HAP-1 (cell line): ENCODE results near the gene KRT74.

Source experiments
- DNase-seq, 2 experiments: peaks; one replicate each; pipeline ENCODE4 v3.0.0-alpha.2; 2016 to 2020; ENCODE audit warnings: low spot score in 2 of 2
- H3K27me3 ChIP-seq: fragments of 250-450 bp; sonication (Bioruptor Pico); 2 replicates; pipeline ENCODE4 v1.5.1; 2020; ENCODE audit warnings: low read depth, mild to moderate bottlenecking, moderate library complexity
- H3K36me3 ChIP-seq: fragments of 250-450 bp; sonication (Bioruptor Pico); replicated peaks from 2 replicates; pipeline ENCODE4 v1.5.1; 2020; ENCODE audit warnings: mild to moderate bottlenecking
- H3K4me1 ChIP-seq: fragments of 250-450 bp; sonication (Bioruptor Pico); 2 replicates; pipeline ENCODE4 v1.5.1; 2020; ENCODE audit warnings: mild to moderate bottlenecking
- H3K4me3 ChIP-seq: fragments of 250-450 bp; sonication (Bioruptor Pico); 2 replicates; pipeline ENCODE4 v1.5.1; 2020; ENCODE audit warnings: mild to moderate bottlenecking, moderate library complexity
- H3K9me3 ChIP-seq: fragments of 250-450 bp; sonication (Bioruptor Pico); 2 replicates; pipeline ENCODE4 v1.5.1; 2020; ENCODE audit warnings: mild to moderate bottlenecking, moderate library complexity
- in situ Hi-C: fragments of 300-500 bp; cut with MboI; formaldehyde crosslinking; loops from 3 replicates; pipeline ENCODE4 v1.14.3; 2020; ENCODE audit warnings: low sequenced_read_pairs, inconsistent platforms, mixed read lengths

KRT74 gene

DNA sequence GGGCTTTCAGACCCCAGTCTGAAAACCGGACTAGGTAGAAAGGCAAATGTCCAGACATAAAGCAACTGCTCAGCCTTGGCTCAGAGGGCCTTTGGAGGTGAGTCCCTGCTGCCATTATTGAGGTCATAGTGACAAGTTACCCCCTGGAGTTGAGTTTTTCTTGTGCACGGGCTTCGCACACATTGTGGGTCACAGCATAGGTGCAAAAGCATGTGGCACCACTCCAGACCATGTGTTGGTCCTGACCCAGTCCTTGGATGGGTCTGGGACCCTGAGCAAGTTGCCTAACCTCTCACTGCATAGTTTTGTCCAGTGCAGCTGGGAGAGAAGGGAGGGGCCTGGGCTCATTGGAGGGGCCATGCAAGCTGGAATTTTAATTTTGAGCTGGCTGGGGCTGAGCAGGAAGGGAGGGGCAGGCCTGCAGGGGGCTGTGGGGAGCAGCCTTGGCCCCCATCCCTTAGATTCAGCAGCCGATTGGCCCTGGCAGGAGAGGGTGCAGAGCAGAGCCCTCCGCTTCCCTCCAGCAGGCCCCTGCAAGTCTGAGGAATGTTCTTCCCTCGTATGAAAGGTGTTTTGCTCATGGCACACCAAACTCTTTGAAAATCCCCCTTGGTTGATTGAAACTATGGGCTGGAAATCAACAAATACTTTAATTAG, 49.3 kb downstream of the KRT74 start:
- Histone ChIP-seq H3K4me1 (no peaks in the 10 kb centered on the region), H3K27me3 (peaks cover 12% of the 10 kb centered on the region), H3K9me3 (no peaks in the 10 kb centered on the region), H3K36me3 (no peaks in the 10 kb centered on the region), H3K4me3 (no peak overlapping the region)
- in situ Hi-C loops: no loop called here
- no peak for DNase-seq

DNA sequence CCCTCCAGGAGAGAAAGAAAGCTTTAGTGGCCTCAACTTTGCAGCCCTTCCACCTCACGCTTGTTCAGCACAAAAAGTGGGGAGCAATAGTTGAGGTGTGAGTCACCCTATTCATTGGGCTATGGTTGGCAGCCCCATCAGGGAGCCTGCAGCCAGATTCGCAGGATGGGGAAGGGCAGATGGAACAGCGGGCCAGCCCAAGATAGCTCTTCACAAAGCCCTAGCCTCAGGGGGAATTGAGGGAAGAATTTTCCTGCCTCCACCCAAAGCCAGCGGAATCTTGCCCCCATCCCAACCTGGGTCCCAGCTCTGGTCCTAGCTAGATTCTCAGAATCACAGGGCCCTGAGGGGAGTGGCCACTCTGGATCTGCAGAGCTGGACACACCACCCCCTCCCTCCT, 49.8 kb downstream of the KRT74 start:
- no peaks in the 10 kb centered on the region for H3K4me1 ChIP-seq
- H3K36me3 ChIP-seq: no peaks in the 10 kb centered on the region
- in situ Hi-C loops: no loop called here
- peaks cover 12% of the 10 kb centered on the region for H3K27me3 ChIP-seq
- H3K9me3 ChIP-seq: no peaks in the 10 kb centered on the region
- H3K4me3 ChIP-seq: no peak overlapping the region
- no peak for DNase-seq

DNA sequence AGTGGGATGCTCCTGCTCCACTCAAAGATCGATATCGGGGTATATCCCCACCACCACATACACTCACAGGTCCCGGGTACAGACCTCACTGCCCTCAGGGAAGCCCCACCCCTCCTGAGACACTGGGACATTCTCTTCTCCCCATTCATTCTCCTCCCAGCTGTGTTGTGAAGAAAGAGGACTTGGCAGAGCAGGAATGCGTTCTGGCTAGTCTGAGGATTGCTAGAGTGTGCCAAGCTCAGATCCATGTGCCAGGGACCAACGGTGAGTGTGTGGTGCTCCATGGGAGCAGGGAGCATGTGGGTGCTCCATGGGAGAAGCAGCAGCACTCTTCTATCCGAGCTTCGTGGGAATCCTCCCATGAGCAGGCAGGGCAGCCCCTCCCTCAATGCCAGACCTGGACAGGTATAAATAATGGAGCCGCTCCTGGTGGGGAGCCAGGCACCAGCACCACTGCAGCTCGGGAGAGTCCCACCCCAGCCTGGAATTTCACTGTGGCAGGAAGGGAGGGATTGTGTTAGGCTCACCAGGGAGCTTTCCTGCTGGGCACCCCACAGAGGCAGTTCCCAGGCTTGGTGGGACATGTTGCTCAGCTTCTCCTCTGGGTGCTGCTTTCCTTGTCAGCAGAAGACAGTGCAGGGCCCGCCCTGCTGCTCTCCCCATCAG, 51.2 kb downstream of the KRT74 start:
- H3K27me3 ChIP-seq: peaks cover 12% of the 10 kb centered on the region
- H3K4me1 ChIP-seq: no peaks in the 10 kb centered on the region
- H3K9me3 ChIP-seq: no peaks in the 10 kb centered on the region
- no peak for DNase-seq
- no peak overlapping the region for H3K4me3 ChIP-seq
- in situ Hi-C loops: no loop called here
- no peaks in the 10 kb centered on the region for H3K36me3 ChIP-seq

- Histone ChIP-seq H3K27me3 (peaks cover 12% of the 10 kb centered on the region), H3K9me3 (no peaks in the 10 kb centered on the region), H3K4me3 (no peak overlapping the region), H3K36me3 (no peaks in the 10 kb centered on the region), H3K4me1 (no peaks in the 10 kb centered on the region)
- no peak for DNase-seq
- in situ Hi-C loops: no loop called here
These were observed 51.9 kb downstream of the KRT74 start for GRCh38 chr12:52521568-52522266.

DNA sequence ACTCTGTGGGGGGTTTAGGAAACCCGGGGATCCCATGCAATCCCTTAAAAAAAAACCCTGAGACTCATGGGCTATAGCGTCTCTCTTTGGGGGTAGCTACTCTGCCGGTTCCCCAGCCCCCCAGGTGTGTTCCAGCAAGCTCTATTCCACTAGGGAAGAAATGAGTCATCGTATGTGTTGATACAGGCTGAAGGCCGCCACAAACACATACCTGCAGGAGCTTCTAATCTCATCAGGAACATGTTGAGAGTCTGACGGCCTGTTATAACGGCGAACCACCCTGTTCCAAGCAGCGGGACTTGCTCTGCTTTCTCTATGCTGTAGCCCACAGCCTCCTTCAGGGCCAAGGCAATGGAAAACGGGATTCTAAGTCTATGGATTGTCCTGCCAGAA, 52.5 kb downstream of the KRT74 start:
- Histone ChIP-seq H3K4me1 (no peaks in the 10 kb centered on the region), H3K9me3 (no peaks in the 10 kb centered on the region), H3K36me3 (no peaks in the 10 kb centered on the region), H3K27me3 (peaks cover 12% of the 10 kb centered on the region), H3K4me3 (no peak overlapping the region)
- no peak for DNase-seq
- in situ Hi-C loops: no loop called here

- H3K4me1 ChIP-seq: no peaks in the 10 kb centered on the region
- H3K27me3 ChIP-seq: peaks cover 12% of the 10 kb centered on the region
- H3K36me3 ChIP-seq: no peaks in the 10 kb centered on the region
- in situ Hi-C loops: no loop called here
- no peaks in the 10 kb centered on the region for H3K9me3 ChIP-seq
- no peak for DNase-seq
- H3K4me3 ChIP-seq: no peak within 1 kb of the TSS
These were observed 53.6 kb downstream of the KRT74 start, which contains the start of gene KRT5 for GRCh38 chr12:52519826-52520662. Gene KRT5, minus strand, starts transcription at chr12:52520394. Its CDS starts 98 bp downstream, at chr12:52520296.

DNA sequence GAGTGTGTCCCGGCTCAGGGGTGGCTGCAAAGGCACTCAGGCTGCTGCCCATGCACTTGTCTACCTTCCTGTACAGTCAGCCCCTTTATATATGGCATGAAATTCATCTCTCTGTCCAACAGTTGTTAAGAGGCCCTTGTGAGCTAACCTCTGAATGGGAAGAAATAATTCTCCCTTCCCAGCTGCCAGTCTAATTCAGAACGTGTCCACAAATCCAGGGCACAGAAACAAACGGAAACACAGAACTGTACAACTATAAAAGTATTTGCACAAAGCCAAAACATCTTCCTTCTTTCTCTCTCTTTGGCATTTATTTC, 54.3 kb downstream of the KRT74 start:
- peaks cover 12% of the 10 kb centered on the region for H3K27me3 ChIP-seq
- H3K36me3 ChIP-seq: no peaks in the 10 kb centered on the region
- no peaks in the 10 kb centered on the region for H3K9me3 ChIP-seq
- in situ Hi-C loops: no loop called here
- no peaks in the 10 kb centered on the region for H3K4me1 ChIP-seq
- no peak overlapping the region for H3K4me3 ChIP-seq
- no peak for DNase-seq

DNA sequence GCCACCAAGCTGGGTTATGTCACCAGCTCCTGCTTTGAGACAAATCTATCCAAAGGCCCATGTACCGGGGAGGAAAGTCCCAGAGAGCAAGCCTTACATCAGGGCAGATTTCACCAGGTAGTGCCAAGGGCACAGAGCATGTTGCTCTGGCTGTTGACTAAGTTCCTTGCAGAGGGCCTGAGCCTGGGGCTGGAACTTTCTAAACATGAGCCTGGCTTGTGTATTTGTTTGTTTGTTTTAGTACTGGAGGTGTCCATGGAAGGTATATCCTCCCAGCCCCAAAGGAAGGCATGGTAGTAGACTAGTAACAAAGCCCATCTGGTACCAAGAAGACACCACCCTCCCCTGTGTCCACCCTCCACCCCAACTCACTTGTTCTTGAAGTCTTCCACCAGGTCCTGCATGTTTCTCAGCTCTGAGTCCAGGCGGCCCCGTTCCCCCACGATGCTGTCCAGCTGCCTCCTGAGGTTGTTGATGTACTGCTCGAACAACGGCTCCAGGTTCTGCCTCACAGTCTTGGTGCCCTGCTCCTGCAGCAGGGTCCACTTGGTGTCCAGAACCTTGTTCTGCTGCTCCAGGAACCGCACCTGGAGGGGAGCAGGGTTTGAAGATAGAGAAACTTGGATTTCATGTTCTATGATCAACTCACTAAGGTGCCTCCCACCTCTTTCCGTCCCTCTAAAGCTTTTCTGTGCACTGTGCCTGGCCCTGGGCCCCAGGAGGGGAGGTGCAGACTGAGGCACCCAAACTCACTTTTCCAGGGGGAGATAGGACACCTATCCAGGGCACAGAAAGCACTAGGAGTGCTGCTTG, 54.9 kb downstream of the KRT74 start:
- Histone ChIP-seq H3K27me3 (peaks cover 12% of the 10 kb centered on the region), H3K4me3 (no peak overlapping the region), H3K9me3 (no peaks in the 10 kb centered on the region), H3K36me3 (no peaks in the 10 kb centered on the region), H3K4me1 (no peaks in the 10 kb centered on the region)
- DNase-seq: no peak
- in situ Hi-C loops: no loop called here

- no peaks in the 10 kb centered on the region for H3K36me3 ChIP-seq
- peaks cover 18% of the 10 kb centered on the region for H3K27me3 ChIP-seq
- no peak for DNase-seq
- no peaks in the 10 kb centered on the region for H3K4me1 ChIP-seq
- in situ Hi-C loops: no loop called here
- H3K4me3 ChIP-seq: no peak overlapping the region
- H3K9me3 ChIP-seq: no peaks in the 10 kb centered on the region
These were observed 55.8 kb downstream of the KRT74 start for GRCh38 chr12:52517888-52518287.

DNA sequence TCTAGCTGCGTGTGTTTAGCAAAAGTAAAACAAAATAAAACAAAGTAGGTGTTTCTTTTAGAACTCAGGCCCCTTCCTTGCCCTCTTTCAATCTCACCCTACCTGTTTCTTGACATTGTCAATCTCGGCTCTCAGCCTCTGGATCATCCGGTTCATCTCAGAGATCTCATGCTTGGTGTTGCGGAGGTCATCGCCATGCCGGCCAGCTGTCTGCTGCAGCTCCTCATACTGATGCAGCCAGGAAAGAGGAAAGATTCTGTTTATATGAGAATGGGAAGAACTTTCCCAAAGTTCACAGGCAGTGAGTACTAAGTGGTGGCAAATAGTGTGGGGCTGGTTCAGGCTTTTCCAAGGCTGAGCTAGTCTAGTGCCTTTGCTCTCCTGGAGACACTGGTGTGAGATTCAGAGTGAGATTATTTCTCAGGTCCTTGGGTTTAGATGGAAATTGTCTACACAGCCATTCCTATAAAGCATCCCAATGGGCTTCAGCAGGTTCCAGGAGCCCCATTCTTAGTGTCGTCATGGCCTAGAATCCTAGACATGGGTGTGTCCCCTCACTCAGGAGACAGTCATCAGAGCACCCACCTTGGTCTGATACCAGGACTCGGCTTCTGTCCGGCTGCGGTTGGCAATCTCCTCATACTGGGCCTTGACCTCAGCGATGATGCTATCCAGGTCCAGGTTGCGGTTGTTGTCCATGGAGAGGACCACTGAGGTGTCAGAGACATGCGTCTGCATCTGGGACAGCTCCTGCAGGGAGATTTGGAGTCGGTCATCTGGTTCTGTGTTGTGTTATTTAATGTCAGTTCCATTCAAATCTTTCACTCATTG, 56.4 kb downstream of the KRT74 start:
- in situ Hi-C loops: no loop called here
- no peaks in the 10 kb centered on the region for H3K36me3 ChIP-seq
- H3K4me1 ChIP-seq: no peaks in the 10 kb centered on the region
- H3K4me3 ChIP-seq: no peak overlapping the region
- peaks cover 17% of the 10 kb centered on the region for H3K27me3 ChIP-seq
- no peak for DNase-seq
- no peaks in the 10 kb centered on the region for H3K9me3 ChIP-seq

DNA sequence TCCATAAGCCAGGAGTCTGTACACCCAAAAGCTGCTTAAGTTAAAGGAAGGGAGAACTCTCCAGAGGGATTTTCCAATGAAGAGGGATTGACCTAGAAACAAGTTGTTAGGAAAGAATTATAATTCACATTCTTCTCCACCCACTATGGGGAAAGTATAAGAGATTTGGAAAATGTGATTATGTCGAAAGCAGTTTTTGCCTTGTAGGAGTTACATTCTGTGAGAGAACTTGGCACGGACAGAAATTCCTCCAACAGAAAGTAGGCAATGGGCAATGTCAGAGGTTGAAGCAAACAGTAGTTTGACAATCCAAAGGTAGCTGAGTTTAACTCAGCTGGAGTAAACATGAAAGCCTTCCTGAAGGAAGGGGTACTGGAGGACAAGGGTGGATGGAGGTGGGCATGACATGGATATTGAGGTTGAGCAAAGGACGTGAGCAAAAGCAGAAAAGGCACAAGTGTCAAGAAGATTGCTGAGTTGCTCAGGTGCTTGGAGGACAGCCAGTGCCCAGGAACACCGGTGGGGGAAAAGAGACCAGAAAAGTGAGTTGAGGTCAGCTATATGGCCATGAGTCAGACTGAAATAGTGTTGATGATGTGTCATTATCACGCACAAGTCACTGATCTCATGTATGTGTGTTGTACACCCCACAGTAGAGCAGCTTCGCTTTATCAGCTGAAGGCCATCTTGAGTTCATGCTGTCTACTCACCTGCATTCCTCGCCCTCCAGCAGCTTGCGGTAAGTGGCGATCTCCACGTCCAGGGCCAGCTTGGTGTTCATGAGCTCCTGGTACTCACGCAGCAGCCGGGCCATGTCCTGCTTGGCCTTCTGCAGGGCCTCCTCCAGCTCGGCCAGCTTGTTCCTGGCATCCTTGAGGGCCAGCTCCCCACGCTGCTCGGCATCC, 57.5 kb downstream of the KRT74 start:
- Histone ChIP-seq H3K4me1 (no peaks in the 10 kb centered on the region), H3K4me3 (no peak overlapping the region), H3K27me3 (peaks cover 13% of the 10 kb centered on the region), H3K36me3 (no peaks in the 10 kb centered on the region), H3K9me3 (peaks cover 2% of the 10 kb centered on the region; the same call in 1 of the 2 replicates)
- in situ Hi-C loops: no loop called here
- DNase-seq: no peak
